ENCODE results near the gene RSPRY1.

- TF ChIP-seq SUZ12 (IDR thresholded peaks at IDR 0.05) (no peak), HDGF (IDR thresholded peaks at IDR 0.05; ENCODE audit: borderline replicate concordance) (no peak), NFRKB (IDR thresholded peaks at IDR 0.05) (no peak), L3MBTL2 (conservative IDR thresholded peaks at IDR 0.05) (no peak), ZNF384 (IDR thresholded peaks at IDR 0.05) (no peak), PKNOX1 (IDR thresholded peaks at IDR 0.05) (no peak), TARDBP (IDR thresholded peaks at IDR 0.05) (no peak), LEF1 (IDR thresholded peaks at IDR 0.05; ENCODE audit: borderline replicate concordance) (no peak), BHLHE40 (IDR thresholded peaks at IDR 0.05; ENCODE audit: borderline replicate concordance) (no peak), FOXA1 (IDR thresholded peaks at IDR 0.05) (no peak), SP1 (IDR thresholded peaks at IDR 0.05) (no peak)
Observed at GRCh38 chr16:57261806-57262205, 75.7 kb downstream of the RSPRY1 start.
